GM18951 (cell line): Measurements from ENCODE around the gene RPS6KA1.
"Not testable (repeated sequence)": the region's sequence is repeated elsewhere in the genome, so short reads cannot be mapped to it uniquely, and the experiment has no call there.

ENCODE experiments used
- POLR2A ChIP-seq: IDR thresholded peaks from 4 replicates; pipeline ENCODE4 v1.6.1; 2011; ENCODE audit warnings: mild to moderate bottlenecking; ENCODE audit not compliant: insufficient read length, insufficient read depth; ENCODE audit errors: extremely low read depth
- in situ Hi-C: fragments of 300-500 bp; cut with MboI; formaldehyde crosslinking; loops from one replicate; pipeline ENCODE4 v1.12.0; 2022; ENCODE audit warnings: low sequenced_read_pairs, mixed read lengths, inconsistent platforms; ENCODE audit not compliant: unreplicated experiment

The RPS6KA1 gene

DNA sequence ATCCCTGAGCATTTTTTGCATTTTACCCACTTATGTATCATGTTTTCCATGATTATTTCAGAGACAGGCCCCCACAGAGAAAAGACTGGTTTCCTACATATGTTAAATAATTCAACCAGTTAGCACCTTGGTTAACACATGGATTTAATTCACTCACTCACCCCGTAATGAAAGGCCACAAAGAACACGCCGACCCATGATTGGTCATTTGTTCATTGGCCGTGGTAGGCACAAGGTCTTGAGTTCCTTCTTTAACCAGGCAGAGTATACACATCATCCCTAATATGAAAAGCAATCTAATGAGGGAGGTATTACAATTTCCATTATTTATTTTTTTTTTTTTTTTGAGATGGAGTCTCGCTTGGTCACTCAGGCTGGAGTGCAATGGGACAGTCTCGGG is 50.6 kb downstream of the RPS6KA1 start:
- in situ Hi-C loops: no loop called here
- no peak for TF ChIP-seq POLR2A

GRCh38 chr1:26581287-26581651 is 51.7 kb downstream of the RPS6KA1 start:
- TF ChIP-seq POLR2A: no peak
- in situ Hi-C loops: no loop called here

- TF ChIP-seq POLR2A: no peak
- in situ Hi-C loops: no loop called here
Measured at GRCh38 chr1:26582053-26582835, 52.7 kb downstream of the RPS6KA1 start.

- in situ Hi-C loops: no loop called here
- TF ChIP-seq POLR2A: no peak
Measured at GRCh38 chr1:26582836-26583460, 53.4 kb downstream of the RPS6KA1 start.

- in situ Hi-C loops: no loop called here
Measured at GRCh38 chr1:26583646-26584485, 54.3 kb downstream of the RPS6KA1 start.

GRCh38 chr1:26584588-26584987 is 55.0 kb downstream of the RPS6KA1 start:
- in situ Hi-C loops: not testable (repeated sequence)

More at GRCh38 chr1:26583646-26584485, 54.3 kb downstream of the RPS6KA1 start:
- no peak for TF ChIP-seq POLR2A

DNA sequence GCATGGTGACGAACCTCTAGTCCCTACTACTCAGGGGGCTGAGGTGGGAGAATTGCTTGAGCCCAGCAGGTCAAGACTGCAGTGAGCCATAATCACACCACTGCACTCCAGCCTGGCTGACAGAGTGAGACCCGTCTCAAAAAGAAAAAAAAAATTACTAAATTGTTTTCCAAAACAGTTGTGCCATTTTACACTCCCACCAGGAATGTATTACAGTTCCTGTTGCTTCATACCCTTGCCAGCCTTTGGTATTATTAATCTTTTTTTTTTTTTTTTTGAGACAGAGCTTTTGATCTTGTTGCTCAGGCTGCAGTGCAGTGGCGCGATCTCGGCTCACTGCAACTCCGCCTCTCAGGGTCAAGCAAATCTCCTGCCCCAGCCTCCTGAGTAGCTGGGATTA is 55.9 kb downstream of the RPS6KA1 start:
- TF ChIP-seq POLR2A: no peak

GRCh38 chr1:26593385-26593784 is 63.8 kb downstream of the RPS6KA1 start:
- in situ Hi-C loops: no loop called here
- TF ChIP-seq POLR2A: no peak

More for the DNA sequence above, 55.9 kb downstream of the RPS6KA1 start:
- in situ Hi-C loops: no loop called here

DNA sequence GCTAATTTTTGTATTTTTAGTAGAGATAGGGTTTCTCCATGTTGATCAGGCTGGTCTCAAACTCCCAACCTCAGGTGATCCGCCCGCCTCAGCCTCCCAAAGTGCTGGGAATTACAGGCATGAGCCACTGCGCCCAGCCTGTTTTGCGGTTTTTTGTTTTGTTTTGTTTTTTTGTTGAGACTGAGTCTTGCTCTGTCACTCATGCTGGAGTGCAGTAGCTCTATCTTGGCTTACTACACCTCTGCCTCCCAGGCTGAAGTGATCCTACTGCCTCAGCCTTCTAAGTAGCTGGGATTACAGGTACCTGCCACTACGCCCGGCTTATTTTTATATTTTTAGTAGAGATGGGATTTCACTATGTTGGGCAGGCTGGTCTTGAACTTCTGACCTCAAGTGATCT is 65.0 kb downstream of the RPS6KA1 start:
- in situ Hi-C loops: not testable (repeated sequence)

GRCh38 chr1:26597629-26598039 is 68.1 kb downstream of the RPS6KA1 start:
- no peak for TF ChIP-seq POLR2A
- in situ Hi-C loops: no loop called here

- TF ChIP-seq POLR2A: no peak
- in situ Hi-C loops: no loop called here
Measured at GRCh38 chr1:26598890-26599289, 69.3 kb downstream of the RPS6KA1 start.

DNA sequence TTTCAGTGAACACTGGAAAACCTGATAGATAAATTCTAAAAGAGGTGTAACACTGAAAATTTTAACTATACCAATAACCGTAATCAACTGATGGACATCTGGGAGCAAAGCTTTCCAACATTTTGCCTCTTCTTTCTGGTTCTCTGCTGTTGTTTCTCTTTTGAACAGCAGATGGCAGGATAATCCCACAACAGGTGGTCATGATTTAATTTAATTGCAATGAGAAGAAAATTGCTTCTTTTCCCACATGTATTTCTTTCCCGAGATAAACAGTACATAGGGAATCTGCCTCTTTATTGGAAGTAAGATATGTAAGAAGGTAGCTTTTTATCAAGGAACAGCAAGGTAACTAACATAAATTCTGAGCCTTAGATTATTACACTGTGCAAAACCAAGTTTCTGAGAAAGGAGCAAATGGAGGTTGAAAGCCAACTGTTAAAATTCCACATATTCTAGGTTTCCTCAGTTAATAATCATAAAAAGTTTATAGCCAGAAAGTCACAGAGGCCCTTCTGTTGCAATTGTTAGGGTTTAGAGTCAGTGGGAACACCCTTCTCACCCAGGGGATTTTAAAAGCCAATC is 72.9 kb downstream of the RPS6KA1 start:
- in situ Hi-C loops: loop anchor here (10.0 kb wide), 1 partner anchor 192 kb away; no protein-coding TSS in a partner anchor
- TF ChIP-seq POLR2A: no peak

- no peak for TF ChIP-seq POLR2A
- in situ Hi-C loops: loop anchor here (10.0 kb wide), 1 partner anchor 191 kb away; no protein-coding TSS in a partner anchor
Measured at GRCh38 chr1:26603856-26604255, 74.3 kb downstream of the RPS6KA1 start.
